ENCODE measurements around the gene DAPP1.

DAPP1 gene

GRCh38 chr4:99855678-99856077, 39.1 kb downstream of the DAPP1 start (continued):
- TF ChIP-seq ZNF565 (CRISPR knock-in tag; conservative IDR thresholded peaks at IDR 0.05; ENCODE audit: low read depth) (no peak), ESRRG (CRISPR knock-in tag; IDR thresholded peaks at IDR 0.05) (no peak)

DNA sequence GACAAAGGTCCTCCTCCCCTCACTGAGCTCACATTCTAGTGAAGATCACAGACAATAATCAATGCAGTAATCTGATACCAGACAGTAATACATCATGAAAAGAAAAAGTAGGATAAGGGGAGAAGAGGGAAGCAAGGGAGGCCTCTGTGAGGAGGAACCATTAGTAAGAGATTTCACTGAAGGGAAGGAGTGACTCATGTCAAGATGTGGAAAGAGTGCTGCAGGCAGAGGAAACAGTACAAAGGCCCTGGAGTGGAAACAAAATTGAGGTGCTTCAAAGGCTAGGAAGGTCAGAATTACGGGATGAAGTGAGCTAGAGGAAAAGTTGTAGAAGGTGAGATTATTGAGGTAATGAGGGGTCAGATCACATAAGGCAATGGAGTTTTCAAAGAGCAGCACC, 39.5 kb downstream of the DAPP1 start:
- peak; percentile 37; the same call in 2 of the 3 replicates for ATAC-seq
- TF ChIP-seq GLIS3 (CRISPR knock-in tag; IDR thresholded peaks at IDR 0.05) (no peak), TCF4 (CRISPR knock-in tag; IDR thresholded peaks at IDR 0.05; ENCODE audit: borderline replicate concordance) (no peak)

GRCh38 chr4:99857307-99857706, 40.7 kb downstream of the DAPP1 start:
- TF ChIP-seq, protein P1, sequence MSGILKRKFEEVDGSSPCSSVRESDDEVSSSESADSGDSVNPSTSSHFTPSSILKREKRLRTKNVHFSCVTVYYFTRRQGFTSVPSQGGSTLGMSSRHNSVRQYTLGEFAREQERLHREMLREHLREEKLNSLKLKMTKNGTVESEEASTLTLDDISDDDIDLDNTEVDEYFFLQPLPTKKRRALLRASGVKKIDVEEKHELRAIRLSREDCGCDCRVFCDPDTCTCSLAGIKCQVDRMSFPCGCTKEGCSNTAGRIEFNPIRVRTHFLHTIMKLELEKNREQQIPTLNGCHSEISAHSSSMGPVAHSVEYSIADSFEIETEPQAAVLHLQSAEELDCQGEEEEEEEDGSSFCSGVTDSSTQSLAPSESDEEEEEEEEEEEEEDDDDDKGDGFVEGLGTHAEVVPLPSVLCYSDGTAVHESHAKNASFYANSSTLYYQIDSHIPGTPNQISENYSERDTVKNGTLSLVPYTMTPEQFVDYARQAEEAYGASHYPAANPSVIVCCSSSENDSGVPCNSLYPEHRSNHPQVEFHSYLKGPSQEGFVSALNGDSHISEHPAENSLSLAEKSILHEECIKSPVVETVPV (CRISPR knock-in tag; IDR thresholded peaks at IDR 0.05), result no peak
- TF ChIP-seq ZNF70 (CRISPR knock-in tag; IDR thresholded peaks at IDR 0.05), result no peak
- no peak for TF ChIP-seq BACH2 (CRISPR knock-in tag; IDR thresholded peaks at IDR 0.05; ENCODE audit: borderline replicate concordance)
- TF ChIP-seq, protein P2, sequence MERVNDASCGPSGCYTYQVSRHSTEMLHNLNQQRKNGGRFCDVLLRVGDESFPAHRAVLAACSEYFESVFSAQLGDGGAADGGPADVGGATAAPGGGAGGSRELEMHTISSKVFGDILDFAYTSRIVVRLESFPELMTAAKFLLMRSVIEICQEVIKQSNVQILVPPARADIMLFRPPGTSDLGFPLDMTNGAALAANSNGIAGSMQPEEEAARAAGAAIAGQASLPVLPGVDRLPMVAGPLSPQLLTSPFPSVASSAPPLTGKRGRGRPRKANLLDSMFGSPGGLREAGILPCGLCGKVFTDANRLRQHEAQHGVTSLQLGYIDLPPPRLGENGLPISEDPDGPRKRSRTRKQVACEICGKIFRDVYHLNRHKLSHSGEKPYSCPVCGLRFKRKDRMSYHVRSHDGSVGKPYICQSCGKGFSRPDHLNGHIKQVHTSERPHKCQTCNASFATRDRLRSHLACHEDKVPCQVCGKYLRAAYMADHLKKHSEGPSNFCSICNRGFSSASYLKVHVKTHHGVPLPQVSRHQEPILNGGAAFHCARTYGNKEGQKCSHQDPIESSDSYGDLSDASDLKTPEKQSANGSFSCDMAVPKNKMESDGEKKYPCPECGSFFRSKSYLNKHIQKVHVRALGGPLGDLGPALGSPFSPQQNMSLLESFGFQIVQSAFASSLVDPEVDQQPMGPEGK (CRISPR knock-in tag; IDR thresholded peaks at IDR 0.05; ENCODE audit: borderline replicate concordance), result no peak
- no peak for TF ChIP-seq ARNTL (CRISPR knock-in tag; IDR thresholded peaks at IDR 0.05; ENCODE audit: borderline replicate concordance, low read depth)
- TF ChIP-seq GLIS3 (CRISPR knock-in tag; IDR thresholded peaks at IDR 0.05), result no peak
- no peak for ATAC-seq

DNA sequence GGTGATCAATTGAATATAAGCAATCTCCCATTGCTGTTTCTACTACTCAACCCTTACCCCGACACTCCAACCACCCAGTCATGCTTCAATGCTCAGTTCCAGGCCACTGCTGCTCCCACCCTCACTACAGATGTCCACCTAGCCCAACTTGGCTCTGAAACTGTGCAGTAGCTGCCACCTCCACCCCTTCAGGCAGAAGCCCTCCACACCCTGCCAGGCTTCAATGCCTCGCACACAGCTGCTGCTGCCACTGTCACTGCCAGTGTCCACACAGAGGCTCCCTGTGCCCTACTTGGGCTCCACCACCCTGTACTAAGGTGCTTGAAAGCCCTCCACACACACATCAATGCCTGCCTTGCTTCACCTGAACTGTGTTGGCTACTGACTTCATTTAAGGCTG, 43.0 kb downstream of the DAPP1 start:
- TF ChIP-seq CSDC2 (CRISPR knock-in tag; IDR thresholded peaks at IDR 0.05), result no peak
- no peak for TF ChIP-seq ZFP30 (CRISPR knock-in tag; IDR thresholded peaks at IDR 0.05)
- TF ChIP-seq SNAI2 (CRISPR knock-in tag; IDR thresholded peaks at IDR 0.05), result no peak
- TF ChIP-seq, protein P1 (CRISPR knock-in tag; IDR thresholded peaks at IDR 0.05), result no peak
- no peak for TF ChIP-seq ZNF8 (CRISPR knock-in tag; IDR thresholded peaks at IDR 0.05)
- ATAC-seq, result no peak

GRCh38 chr4:99860521-99860920, 43.9 kb downstream of the DAPP1 start:
- no peak for ATAC-seq
- TF ChIP-seq ZNF565 (CRISPR knock-in tag; conservative IDR thresholded peaks at IDR 0.05; ENCODE audit: low read depth), result no peak
- TF ChIP-seq TCF4 (CRISPR knock-in tag; IDR thresholded peaks at IDR 0.05; ENCODE audit: borderline replicate concordance), result no peak
- no peak for TF ChIP-seq TSHZ2 (CRISPR knock-in tag; IDR thresholded peaks at IDR 0.05)

DNA sequence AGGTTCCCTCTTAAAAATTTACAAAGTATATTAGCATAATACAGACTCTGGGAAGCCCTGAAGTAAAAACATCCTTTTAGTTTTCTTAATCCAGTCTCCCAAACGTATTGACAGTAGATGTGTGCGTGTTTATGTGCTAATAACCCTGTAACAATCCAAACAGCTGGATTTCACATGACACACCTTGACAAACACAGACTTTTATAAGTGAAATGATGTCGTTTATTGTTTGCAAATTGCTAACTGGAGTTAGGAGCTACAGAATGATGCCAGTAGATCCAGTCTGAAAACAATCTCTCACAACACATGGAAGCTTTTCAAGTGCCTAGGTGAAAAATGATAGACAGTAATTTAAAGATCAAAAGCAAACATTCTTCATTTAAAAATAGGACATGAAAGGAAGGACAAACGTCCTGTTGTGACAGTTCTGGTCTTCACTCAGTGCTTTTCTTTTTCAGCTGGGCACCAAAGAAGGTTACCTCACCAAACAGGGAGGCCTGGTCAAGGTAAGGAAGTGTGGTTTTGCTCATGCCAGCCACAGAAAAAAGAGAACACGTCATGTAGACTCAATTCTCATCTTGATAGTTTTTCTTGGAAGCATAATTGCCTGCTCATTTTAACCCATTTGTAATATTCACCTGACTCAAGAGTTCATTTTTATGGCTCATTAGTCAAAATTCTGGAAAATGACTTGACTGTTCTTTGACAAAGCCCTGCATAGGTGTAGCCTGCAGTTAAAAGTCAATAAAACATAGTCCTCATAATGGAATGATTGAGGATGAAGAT, 44.7 kb downstream of the DAPP1 start:
- no peak for ATAC-seq
- no peak for TF ChIP-seq TCF4 (CRISPR knock-in tag; IDR thresholded peaks at IDR 0.05; ENCODE audit: borderline replicate concordance)
- TF ChIP-seq ZNF565 (CRISPR knock-in tag; conservative IDR thresholded peaks at IDR 0.05; ENCODE audit: low read depth), result no peak
- TF ChIP-seq ZFP30 (CRISPR knock-in tag; IDR thresholded peaks at IDR 0.05), result no peak
- TF ChIP-seq, protein P3, sequence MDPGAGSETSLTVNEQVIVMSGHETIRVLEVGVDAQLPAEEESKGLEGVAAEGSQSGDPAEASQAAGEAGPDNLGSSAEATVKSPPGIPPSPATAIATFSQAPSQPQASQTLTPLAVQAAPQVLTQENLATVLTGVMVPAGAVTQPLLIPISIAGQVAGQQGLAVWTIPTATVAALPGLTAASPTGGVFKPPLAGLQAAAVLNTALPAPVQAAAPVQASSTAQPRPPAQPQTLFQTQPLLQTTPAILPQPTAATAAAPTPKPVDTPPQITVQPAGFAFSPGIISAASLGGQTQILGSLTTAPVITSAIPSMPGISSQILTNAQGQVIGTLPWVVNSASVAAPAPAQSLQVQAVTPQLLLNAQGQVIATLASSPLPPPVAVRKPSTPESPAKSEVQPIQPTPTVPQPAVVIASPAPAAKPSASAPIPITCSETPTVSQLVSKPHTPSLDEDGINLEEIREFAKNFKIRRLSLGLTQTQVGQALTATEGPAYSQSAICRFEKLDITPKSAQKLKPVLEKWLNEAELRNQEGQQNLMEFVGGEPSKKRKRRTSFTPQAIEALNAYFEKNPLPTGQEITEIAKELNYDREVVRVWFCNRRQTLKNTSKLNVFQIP (CRISPR knock-in tag; IDR thresholded peaks at IDR 0.05; ENCODE audit: borderline replicate concordance, low read depth), result no peak
- TF ChIP-seq GLIS3 (CRISPR knock-in tag; IDR thresholded peaks at IDR 0.05), result no peak
- no peak for TF ChIP-seq ZC3H10 (CRISPR knock-in tag; IDR thresholded peaks at IDR 0.05)
